Endometrium (tissue), 2 donors: ENCODE data around the gene ATP2A1.

ENCODE experiments used
- FAIRE-seq: peaks from 2 replicates; lab custom pipeline; 2012; peaks lifted over from hg19 to GRCh38; lab: Jason Lieb, UNC
- donor health status: control.
- donor health status: control.

Gene ATP2A1

GRCh38 chr16:28878083-28878926 is at the start of gene ATP2A1:
ATP2A1 (plus strand) TSS chr16:28878488; CDS start chr16:28878672, 184 bp downstream.
- no peak for FAIRE-seq

DNA sequence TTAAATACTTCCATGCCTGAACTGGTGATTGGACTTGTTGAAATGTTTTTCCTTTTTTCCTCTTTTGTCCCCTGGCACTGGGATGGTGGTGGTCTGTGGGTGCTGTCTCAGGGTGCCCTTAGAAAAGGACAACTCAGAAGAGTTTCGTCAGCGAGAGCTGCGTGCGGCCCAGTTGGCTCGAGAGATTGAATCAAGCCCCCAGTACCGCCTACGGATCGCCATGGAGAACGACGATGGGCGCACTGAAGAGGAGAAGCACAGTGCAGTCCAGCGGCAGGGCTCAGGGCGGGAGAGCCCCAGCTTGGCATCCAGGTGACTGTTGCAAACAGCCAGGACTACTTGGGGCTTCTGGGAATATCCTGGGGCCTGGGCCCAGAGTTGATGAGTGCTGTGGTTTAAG is 48.5 kb upstream of the ATP2A1 start:
- no peak for FAIRE-seq

- FAIRE-seq = no peak
Observed at GRCh38 chr16:28830531-28830930, 47.8 kb upstream of the ATP2A1 start.

- no peak for FAIRE-seq
Observed at GRCh38 chr16:28834349-28834748, 43.9 kb upstream of the ATP2A1 start.

GRCh38 chr16:28834873-28835863 is 43.1 kb upstream of the ATP2A1 start:
- FAIRE-seq = no peak

DNA sequence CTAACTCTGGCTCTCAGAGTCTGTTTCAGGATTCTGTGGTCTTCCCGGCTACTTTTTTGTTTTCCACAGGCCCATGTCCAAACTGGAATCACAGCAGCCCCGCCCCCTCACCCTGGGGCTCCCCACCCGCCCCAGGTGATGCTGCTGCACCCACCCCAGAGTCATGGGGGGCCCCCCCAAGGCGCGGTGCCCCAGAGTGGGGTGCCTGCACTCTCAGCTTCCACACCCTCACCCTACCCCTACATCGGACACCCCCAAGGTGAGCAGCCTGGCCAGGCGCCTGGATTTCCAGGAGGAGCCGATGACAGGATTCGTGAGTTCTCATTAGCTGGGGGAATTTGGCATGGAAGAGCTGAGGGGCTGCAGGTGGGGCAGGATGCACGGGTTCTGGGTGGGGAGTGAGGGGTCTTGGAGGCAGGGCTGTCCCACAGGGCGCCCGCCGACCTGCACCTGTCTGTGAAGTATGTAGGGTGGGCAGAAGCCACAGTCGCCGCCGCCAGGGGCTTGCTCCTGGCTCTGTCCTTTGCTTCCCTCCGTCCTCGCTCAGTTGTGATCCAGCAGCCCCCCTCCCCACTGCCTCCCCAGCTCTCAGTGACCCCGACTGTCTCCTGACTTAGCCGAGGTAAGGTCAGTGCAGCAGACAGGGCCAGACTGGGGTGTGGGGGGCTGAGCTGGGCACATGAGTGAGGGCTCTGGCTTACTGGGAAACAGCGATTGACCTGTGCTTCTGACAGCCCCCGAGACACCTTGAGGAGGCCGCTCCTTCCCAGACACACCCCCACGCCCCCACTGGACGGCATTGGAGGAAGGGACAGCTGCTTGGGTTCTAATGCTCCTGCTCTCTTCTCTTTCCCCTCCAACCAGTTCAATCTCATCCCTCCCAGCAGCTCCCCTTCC is 42.2 kb upstream of the ATP2A1 start:
- no peak for FAIRE-seq

GRCh38 chr16:28836761-28837064 is 41.6 kb upstream of the ATP2A1 start:
- FAIRE-seq = no peak

GRCh38 chr16:28837672-28838557 is 40.4 kb upstream of the ATP2A1 start:
- no peak for FAIRE-seq

DNA sequence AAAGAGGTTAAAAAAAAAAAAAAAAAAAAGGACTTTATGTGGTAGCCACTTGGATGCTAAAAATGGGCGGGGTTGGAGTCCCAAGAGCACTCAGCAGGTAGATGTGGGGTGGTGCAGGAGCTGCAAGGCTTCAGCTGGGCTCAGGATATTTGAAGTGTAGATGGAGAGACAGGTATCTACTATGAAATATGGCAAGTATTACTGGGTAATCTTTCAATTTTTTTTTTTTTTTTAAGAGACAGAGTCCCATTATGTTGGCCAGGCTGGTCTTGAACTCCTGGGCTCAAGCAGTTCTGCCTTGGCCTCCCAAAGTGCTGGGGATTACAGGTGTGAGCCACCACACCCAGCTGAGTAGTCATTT is 39.8 kb upstream of the ATP2A1 start:
- FAIRE-seq = no peak

- FAIRE-seq = no peak
Observed at GRCh38 chr16:28839004-28839639, 39.2 kb upstream of the ATP2A1 start.

DNA sequence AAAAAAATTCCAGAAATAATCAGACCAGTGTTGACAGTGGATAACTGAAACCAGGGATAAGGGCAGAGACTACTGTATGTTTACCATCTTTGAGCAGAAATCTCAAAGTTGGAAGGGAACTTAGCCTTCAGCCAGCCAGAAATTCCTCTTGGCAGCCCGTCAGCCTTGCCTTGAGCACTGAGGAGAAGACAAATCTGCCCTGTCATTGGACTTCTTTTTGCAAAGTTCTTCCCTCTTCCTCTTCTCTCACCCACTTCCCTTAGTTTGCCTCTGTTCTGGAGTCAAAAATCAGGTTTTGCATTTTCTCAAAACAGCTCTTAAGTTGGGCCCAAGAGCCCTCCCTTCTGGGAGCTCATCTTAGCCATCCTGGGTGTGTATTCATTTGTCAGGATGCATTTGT is 38.4 kb upstream of the ATP2A1 start:
- FAIRE-seq = no peak

DNA sequence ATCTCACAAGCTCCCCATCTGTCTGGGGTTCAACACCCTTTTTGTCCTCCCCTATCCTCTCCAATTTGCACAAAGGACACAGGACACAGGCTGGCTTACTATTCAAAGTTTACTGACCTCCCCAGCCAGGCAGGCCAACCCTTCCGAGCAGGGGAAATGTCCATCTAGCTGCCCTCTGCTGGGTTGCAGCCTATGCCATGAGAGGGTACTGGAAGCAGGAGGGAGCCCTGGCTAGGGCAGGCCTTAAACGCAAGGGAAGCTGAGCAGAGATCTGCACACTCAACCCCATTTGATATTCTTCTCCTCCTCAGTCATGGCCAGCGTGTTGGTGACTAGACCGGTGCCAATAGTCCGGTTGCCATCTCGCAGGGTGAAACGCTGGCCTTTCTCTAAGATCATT is 35.6 kb upstream of the ATP2A1 start:
- FAIRE-seq = no peak

GRCh38 chr16:28843766-28844165 is 34.5 kb upstream of the ATP2A1 start:
- FAIRE-seq = no peak

DNA sequence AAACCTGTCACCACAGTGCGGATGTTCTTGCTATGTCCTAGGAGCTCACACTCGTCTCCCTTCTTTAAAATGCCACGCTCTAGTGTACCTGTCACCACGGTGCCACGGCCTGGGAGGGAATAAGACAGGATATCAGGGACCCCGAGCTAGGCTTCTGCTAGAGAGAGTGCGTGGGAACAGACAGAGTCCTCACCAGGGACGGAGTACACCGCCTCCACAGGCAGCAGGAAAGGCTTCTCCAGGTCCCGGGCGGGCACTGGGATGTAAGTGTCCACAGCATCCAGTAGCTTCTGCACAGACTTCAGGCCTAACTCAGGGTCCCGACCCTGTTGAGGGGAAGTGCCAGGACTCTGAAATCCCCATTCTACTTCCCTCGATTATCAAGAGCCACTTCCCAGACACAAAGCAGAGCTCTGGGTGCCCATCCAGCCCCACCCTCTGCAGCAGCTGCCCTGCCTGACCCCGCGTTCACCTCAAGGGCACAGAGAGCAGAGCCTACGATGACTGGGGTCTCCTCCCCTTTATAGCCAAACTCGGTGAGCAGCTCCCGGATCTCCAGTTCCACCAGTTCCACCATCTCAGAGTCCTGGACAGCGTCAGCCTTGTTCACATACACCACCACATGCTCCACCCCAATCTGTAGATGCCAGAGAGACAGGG is 33.9 kb upstream of the ATP2A1 start:
- FAIRE-seq = no peak

DNA sequence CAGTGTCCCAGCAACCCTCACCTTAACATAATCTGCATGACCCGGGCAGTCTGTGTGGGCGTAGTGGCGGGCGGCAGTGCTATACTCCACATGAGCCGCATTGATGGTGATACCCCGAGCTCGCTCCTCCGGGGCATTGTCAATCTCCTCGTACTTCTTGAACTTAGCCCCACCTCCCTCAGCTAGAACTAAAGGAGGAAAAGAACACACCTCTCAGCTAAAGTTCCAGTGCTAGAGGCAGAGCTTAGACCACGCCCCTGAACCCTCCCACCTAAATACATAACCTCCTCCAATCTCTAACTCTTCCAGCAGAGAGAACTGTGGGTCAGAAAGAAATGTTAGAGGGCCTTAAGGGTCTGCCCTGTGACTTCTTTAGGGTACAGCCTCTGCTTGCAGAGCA is 33.0 kb upstream of the ATP2A1 start:
- no peak for FAIRE-seq

DNA sequence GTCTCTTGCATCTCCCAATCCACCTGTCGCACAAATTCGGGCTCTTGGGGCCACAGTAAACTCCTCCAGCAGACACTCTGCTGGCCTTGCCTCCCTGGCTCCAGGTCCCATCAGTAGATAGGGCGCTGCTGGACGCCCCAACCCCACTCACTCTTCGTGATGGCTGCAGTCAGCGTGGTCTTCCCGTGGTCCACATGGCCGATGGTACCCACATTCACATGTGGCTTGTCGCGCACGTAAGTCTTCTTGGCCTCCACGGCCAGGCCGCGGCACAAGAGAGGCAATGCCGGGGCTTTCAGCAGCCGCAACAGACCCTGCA is 32.6 kb upstream of the ATP2A1 start:
- no peak for FAIRE-seq

- FAIRE-seq = peak; percentile 99
Observed at GRCh38 chr16:28846080-28846932, 32.0 kb upstream of the ATP2A1 start, which contains the start of gene TUFM. TUFM (minus strand) TSS chr16:28846348; CDS start chr16:28846269, 79 bp downstream.

DNA sequence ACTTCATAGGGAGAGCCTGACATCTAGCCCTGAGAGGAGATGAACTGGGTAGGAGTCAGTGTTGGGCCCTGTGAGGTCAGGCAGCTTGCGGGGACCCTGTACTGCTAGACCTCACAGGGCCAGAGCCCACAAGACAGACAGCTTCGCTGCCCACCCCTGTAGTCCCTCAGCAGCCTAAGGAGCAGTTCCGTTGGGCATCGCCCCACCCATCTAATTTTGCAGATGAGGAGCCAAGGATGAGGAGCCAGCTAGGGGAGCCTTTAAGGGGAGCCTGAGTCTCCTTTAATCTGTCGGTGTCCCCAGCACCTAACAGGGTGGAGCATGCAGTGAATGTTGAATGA is 31.4 kb upstream of the ATP2A1 start:
- no peak for FAIRE-seq

GRCh38 chr16:28858421-28858820 is 19.9 kb upstream of the ATP2A1 start:
- FAIRE-seq = no peak
